GOT3 (cell line): Measurements from ENCODE around the gene LRP10.

Experiments used
- DNase-seq: peaks from one replicate; lab custom pipeline; 2025; ENCODE audit warnings: mixed read lengths; lab: John Stamatoyannopoulos, UW

The LRP10 gene

GRCh38 chr14:22865424-22866405 lies 5.8 kb upstream of the LRP10 start:
- DNase-seq, result no peak

- DNase-seq, result no peak
Measured at GRCh38 chr14:22866874-22867273, 4.7 kb upstream of the LRP10 start.

- no peak for DNase-seq
Measured at GRCh38 chr14:22870811-22871223, 723 bp upstream of the LRP10 start.

- DNase-seq, result peak; percentile 35
Measured at GRCh38 chr14:22872033-22872832, 693 bp downstream of the LRP10 start.

GRCh38 chr14:22872833-22873520 lies 1.4 kb downstream of the LRP10 start:
- DNase-seq, result no peak

- DNase-seq, result no peak
Measured at GRCh38 chr14:22875003-22875747, 3.6 kb downstream of the LRP10 start.

GRCh38 chr14:22875748-22876319 lies 4.3 kb downstream of the LRP10 start:
- DNase-seq, result no peak

GRCh38 chr14:22877000-22877501 lies 5.5 kb downstream of the LRP10 start:
- DNase-seq, result no peak

GRCh38 chr14:22878271-22879246 lies 7.0 kb downstream of the LRP10 start:
- DNase-seq, result no peak

GRCh38 chr14:22882064-22882463 lies 10.5 kb downstream of the LRP10 start:
- no peak for DNase-seq

GRCh38 chr14:22882529-22883172 lies 11.1 kb downstream of the LRP10 start:
- no peak for DNase-seq

GRCh38 chr14:22883173-22883976 lies 11.8 kb downstream of the LRP10 start, which contains the start of gene REM2:
TSS of gene REM2 (plus strand) at chr14:22883222. CDS start at chr14:22883288, 66 bp downstream.
- DNase-seq, result no peak

- DNase-seq, result no peak
Measured at GRCh38 chr14:22884076-22884737, 12.7 kb downstream of the LRP10 start.

GRCh38 chr14:22884738-22885523 lies 13.4 kb downstream of the LRP10 start:
- no peak for DNase-seq

- DNase-seq, result no peak
Measured at GRCh38 chr14:22885975-22886374, 14.4 kb downstream of the LRP10 start.

GRCh38 chr14:22886500-22887259 lies 15.1 kb downstream of the LRP10 start:
- DNase-seq, result no peak
